PC-3 (cell line): ENCODE results near the gene CCDC187.

ENCODE experiments used
- EZH2phosphoT487 ChIP-seq: fragments of 300-600 bp; sonication (generic); IDR thresholded peaks from 2 replicates; pipeline ENCODE4 v1.6.1; 2018; ENCODE audit warnings: mild to moderate bottlenecking, antibody characterized with exemption, low read length, borderline replicate concordance
- TF ChIP-seq, protein P1 (sequence below): fragments of 300-600 bp; sonication (generic); conservative IDR thresholded peaks from 2 replicates; pipeline ENCODE4 v1.5.1; 2017; ENCODE audit warnings: antibody characterized with exemption, low read depth, mild to moderate bottlenecking, low read length

DNA sequence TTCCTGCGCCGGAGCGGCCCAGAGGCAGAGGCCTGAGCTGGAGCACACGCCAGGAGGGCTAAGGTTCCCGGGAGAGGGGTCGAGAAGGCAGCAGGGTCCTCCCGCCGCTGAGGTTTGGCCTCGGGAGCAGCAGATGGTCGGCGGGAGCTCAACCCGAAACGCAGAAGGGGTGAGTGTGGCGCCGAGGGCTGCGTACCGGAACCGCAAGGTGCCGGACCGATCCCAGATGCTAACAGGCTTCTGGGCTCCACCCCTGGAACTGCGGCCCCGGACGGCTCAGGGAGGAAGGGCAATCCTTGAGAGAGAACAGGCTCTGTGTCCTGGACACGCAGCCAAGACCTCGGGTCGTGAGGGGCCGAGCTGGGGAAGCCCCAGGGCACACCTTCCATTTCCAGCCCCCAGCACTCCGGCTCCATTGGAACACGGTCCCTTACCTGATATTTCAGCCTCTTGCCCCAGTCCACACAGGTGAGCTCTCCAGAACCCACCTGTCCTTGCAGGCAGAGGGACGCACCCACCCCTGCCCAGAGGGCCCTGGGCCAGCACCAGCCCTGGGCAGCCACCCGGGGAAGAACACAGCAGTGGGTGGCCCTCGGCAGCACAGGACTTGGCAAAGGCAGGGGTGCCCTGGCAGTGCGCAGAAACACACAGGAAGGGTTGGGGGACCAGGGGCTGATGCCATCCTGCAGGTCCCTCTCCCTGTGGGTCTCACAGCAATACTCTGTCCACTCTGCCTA lies 100.3 kb downstream of the CCDC187 start:
- TF ChIP-seq, protein P1, sequence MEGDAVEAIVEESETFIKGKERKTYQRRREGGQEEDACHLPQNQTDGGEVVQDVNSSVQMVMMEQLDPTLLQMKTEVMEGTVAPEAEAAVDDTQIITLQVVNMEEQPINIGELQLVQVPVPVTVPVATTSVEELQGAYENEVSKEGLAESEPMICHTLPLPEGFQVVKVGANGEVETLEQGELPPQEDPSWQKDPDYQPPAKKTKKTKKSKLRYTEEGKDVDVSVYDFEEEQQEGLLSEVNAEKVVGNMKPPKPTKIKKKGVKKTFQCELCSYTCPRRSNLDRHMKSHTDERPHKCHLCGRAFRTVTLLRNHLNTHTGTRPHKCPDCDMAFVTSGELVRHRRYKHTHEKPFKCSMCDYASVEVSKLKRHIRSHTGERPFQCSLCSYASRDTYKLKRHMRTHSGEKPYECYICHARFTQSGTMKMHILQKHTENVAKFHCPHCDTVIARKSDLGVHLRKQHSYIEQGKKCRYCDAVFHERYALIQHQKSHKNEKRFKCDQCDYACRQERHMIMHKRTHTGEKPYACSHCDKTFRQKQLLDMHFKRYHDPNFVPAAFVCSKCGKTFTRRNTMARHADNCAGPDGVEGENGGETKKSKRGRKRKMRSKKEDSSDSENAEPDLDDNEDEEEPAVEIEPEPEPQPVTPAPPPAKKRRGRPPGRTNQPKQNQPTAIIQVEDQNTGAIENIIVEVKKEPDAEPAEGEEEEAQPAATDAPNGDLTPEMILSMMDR: no peak
- no peak for TF ChIP-seq EZH2phosphoT487
